GM23338 (cell line): Measurements from ENCODE around the gene COL18A1. TPM values are rescaled to one million over a fixed set of nuclear protein-coding genes. Genes with fewer than 3 reads are reported as not detected.

Experiments used
- ATAC-seq: fragments of 200-7000 bp; cut with Tn5 transposase; 3 replicates; pipeline ENCODE4 v1.9.1; 2020
- DNase-seq: peaks from one replicate; pipeline ENCODE4 v3.0.0-alpha.2; 2015; ENCODE audit warnings: low spot score
- H2AFZ ChIP-seq: fragments of 200-600 bp; sonication (generic); 2 replicates; pipeline ENCODE4 v1.8.0; 2016; ENCODE audit warnings: antibody characterized with exemption, mild to moderate bottlenecking, moderate library complexity
- H3F3A ChIP-seq: fragments of 200-600 bp; sonication (generic); replicated peaks from 2 replicates; pipeline ENCODE4 v1.8.0; 2017; ENCODE audit warnings: antibody characterized with exemption, mixed run types, low read depth
- H3K27ac ChIP-seq: fragments of 200-600 bp; sonication (generic); 2 replicates; pipeline ENCODE4 v1.6.1; 2016; ENCODE audit warnings: low read depth
- H3K27me3 ChIP-seq: fragments of 200-600 bp; sonication (generic); 2 replicates; pipeline ENCODE4 v1.8.0; 2016; ENCODE audit warnings: mild to moderate bottlenecking, mixed run types, moderate library complexity; ENCODE audit not compliant: insufficient read depth
- H3K36me3 ChIP-seq: fragments of 200-600 bp; sonication (generic); 2 replicates; pipeline ENCODE4 v1.8.0; 2016; ENCODE audit warnings: mild to moderate bottlenecking; ENCODE audit not compliant: insufficient read depth
- H3K4me1 ChIP-seq: fragments of 200-600 bp; sonication (generic); 2 replicates; pipeline ENCODE4 v1.8.0; 2016; ENCODE audit warnings: mild to moderate bottlenecking, moderate library complexity; ENCODE audit not compliant: insufficient read depth
- H3K4me2 ChIP-seq: fragments of 200-600 bp; sonication (generic); 2 replicates; pipeline ENCODE4 v1.7.1; 2017; ENCODE audit warnings: mixed run types
- H3K4me3 ChIP-seq: fragments of 200-600 bp; sonication (generic); 2 replicates; pipeline ENCODE4 v1.6.1; 2016; ENCODE audit warnings: mixed run types
- H3K79me2 ChIP-seq: fragments of 200-600 bp; sonication (generic); replicated peaks from 2 replicates; pipeline ENCODE4 v1.8.0; 2017; ENCODE audit warnings: mild to moderate bottlenecking; ENCODE audit not compliant: insufficient read depth
- H3K9me2 ChIP-seq: fragments of 200-600 bp; sonication (generic); 2 replicates; pipeline ENCODE4 v1.8.0; 2017; ENCODE audit not compliant: insufficient read depth
- H4K20me1 ChIP-seq: fragments of 200-600 bp; sonication (generic); replicated peaks from 2 replicates; pipeline ENCODE4 v1.8.0; 2017; ENCODE audit warnings: mild to moderate bottlenecking; ENCODE audit not compliant: insufficient read depth
- H3K27ac Mint-ChIP-seq: 2 replicates; pipeline ENCODE4 v1.8.0; 2020; ENCODE audit warnings: inconsistent platforms, mild to moderate bottlenecking, moderate library complexity, mixed read lengths
- H3K27me3 Mint-ChIP-seq: 3 replicates; pipeline ENCODE4 v1.8.0; 2022; ENCODE audit warnings: low read depth, mild to moderate bottlenecking, moderate library complexity, mixed read lengths, inconsistent platforms; ENCODE audit not compliant: insufficient read depth, poor library complexity
- H3K36me3 Mint-ChIP-seq: 3 replicates; pipeline ENCODE4 v1.8.0; 2021; ENCODE audit warnings: low read depth, mild to moderate bottlenecking, inconsistent platforms, moderate library complexity, mixed read lengths
- H3K4me1 Mint-ChIP-seq: 3 replicates; pipeline ENCODE4 v1.8.0; 2020; ENCODE audit warnings: mild to moderate bottlenecking, inconsistent platforms, mixed read lengths
- H3K4me3 Mint-ChIP-seq: 3 replicates; pipeline ENCODE4 v1.8.0; 2021; ENCODE audit warnings: moderate library complexity, mild to moderate bottlenecking, inconsistent platforms, mixed read lengths
- H3K9me3 Mint-ChIP-seq: 3 replicates; pipeline ENCODE4 v1.8.0; 2020; ENCODE audit warnings: moderate library complexity, mild to moderate bottlenecking, inconsistent platforms, mixed read lengths
- CREB1 ChIP-seq: fragments of 250-450 bp; sonication (Bioruptor Pico); IDR thresholded peaks from 2 replicates; pipeline ENCODE4 v1.5.0; 2020; ENCODE audit warnings: low read depth, mild to moderate bottlenecking, moderate library complexity
- EZH2 ChIP-seq: fragments of 200-600 bp; sonication (generic); IDR thresholded peaks from one replicate; pipeline ENCODE4 v1.8.0; 2017; ENCODE audit warnings: antibody characterized with exemption, mild to moderate bottlenecking, low read depth; ENCODE audit not compliant: unreplicated experiment
- EZH2phosphoT487 ChIP-seq: fragments of 200-600 bp; sonication (generic); IDR thresholded peaks from one replicate; pipeline ENCODE4 v1.8.1; 2018; ENCODE audit warnings: antibody characterized with exemption; ENCODE audit not compliant: unreplicated experiment
- JUNB ChIP-seq: IDR thresholded peaks from one replicate; pipeline ENCODE4 v1.6.1; 2016; ENCODE audit warnings: antibody characterized with exemption; ENCODE audit not compliant: unreplicated experiment
- NANOG ChIP-seq: IDR thresholded peaks from 2 replicates; pipeline ENCODE4 v1.6.1; 2016; ENCODE audit warnings: antibody characterized with exemption, borderline replicate concordance
- POLR2AphosphoS5 ChIP-seq: IDR thresholded peaks from 2 replicates; pipeline ENCODE4 v1.6.1; 2016; ENCODE audit warnings: antibody characterized with exemption, low read depth
- STAT1 ChIP-seq: IDR thresholded peaks from one replicate; pipeline ENCODE4 v1.6.1; 2016; ENCODE audit warnings: antibody characterized with exemption; ENCODE audit not compliant: unreplicated experiment
- ZNF331 ChIP-seq: fragments of 250-450 bp; sonication (Bioruptor Pico); IDR thresholded peaks from 2 replicates; pipeline ENCODE4 v1.5.0; 2020; ENCODE audit warnings: low read depth, mild to moderate bottlenecking, moderate library complexity
- polyA plus RNA-seq: library from polyadenylated mRNA; unstranded; fragments of >200 nt; fragmentation: Nextera tagmentation; extraction: Ambion mirVana; gene quantifications from 2 replicates; pipeline ENCODE4 v1.2.1, GENCODE V29; 2016
- total RNA-seq: library from RNA; depleted of rRNA; stranded (reverse); fragments of >200 nt; shearing (Covaris generic); gene quantifications from 2 replicates; pipeline ENCODE4 v1.2.3, GENCODE V29; 2014
- TF ChIP-seq, protein P1 (sequence below): IDR thresholded peaks from one replicate; pipeline ENCODE4 v1.6.1; 2018; ENCODE audit warnings: antibody characterized with exemption; ENCODE audit not compliant: unreplicated experiment
- TF ChIP-seq, protein P2 (sequence below): IDR thresholded peaks from 2 replicates; pipeline ENCODE4 v1.6.1; 2016; ENCODE audit warnings: antibody characterized with exemption
- TF ChIP-seq, protein P3 (sequence below): fragments of 250-450 bp; sonication (Bioruptor Pico); IDR thresholded peaks from 2 replicates; pipeline ENCODE4 v1.5.0; 2020; ENCODE audit warnings: mild to moderate bottlenecking, moderate library complexity
- TF ChIP-seq, protein P4 (sequence below), 2 experiments: fragments of 200-600 bp in 1 of 2; sonication (generic) in 1 of 2; conservative IDR thresholded peaks; 2 replicates each; pipeline versions ENCODE4 v1.5.1 to v1.6.1; 2016 to 2017; ENCODE audit warnings: antibody characterized with exemption in 2 of 2, low read depth in 2 of 2, mild to moderate bottlenecking in 2 of 2, moderate library complexity in 1 of 2

Gene COL18A1
- total and polyA plus RNA-seq, 2 experiments from 2014 or later, result 38.4 to 430 TPM

DNA sequence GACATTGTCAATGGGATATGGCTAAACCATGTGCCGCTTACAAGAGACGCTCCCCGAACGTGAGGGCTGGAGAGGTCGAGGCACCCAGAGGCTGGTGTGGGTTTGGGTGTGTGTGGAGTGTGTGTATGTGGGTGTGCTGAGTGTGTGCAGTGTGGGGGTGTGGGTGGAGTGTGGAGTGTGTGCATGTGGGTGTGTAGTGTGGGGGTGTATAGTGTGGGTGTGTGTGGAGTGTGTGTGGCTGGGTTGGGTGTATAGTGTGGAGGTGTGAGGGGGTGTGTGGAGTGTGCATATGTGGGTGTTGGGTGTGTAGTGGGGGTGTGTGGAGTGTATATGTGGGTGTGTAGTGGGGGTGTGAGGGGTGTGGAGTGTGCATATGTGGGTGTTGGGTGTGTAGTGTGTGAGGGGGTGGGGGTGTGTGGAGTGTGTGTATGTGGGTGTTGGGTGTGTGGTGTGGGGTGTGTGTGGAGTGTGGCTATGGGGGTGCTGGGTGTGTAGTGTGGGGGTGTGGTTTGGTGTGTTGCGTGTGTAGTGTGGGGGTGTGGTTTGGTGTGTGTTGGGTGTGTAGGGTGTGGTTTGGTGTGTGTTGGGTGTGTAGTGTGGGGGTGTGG is 95.1 kb downstream of the COL18A1 start:
- H3K27me3 Mint-ChIP-seq, result peaks cover 10% of the 10 kb centered on the region
- Histone ChIP-seq H3K79me2 (no peaks in the 10 kb centered on the region), H3K27me3 (no peaks in the 10 kb centered on the region), H3K4me1 (no peaks in the 10 kb centered on the region), H3K4me2 (no peak overlapping the region), H3K4me3 (no peak overlapping the region), H3K9me2 (no peaks in the 10 kb centered on the region), H3K27ac (no peak overlapping the region), H3F3A (0 out of 2 replicates have a peak, but pooled peaks cover 5% of the 10 kb centered on the region), H3K36me3 (peaks cover 9% of the 10 kb centered on the region; the same call in 1 of the 2 replicates), H4K20me1 (no peaks in the 10 kb centered on the region; the same call in 1 of the 2 replicates), H2AFZ (no peak overlapping the region)
- ATAC-seq (no peak), DNase-seq (no peak)
- no peaks in the 10 kb centered on the region; the same call in 2 of the 3 replicates for H3K9me3 Mint-ChIP-seq
- TF ChIP-seq, protein P1, sequence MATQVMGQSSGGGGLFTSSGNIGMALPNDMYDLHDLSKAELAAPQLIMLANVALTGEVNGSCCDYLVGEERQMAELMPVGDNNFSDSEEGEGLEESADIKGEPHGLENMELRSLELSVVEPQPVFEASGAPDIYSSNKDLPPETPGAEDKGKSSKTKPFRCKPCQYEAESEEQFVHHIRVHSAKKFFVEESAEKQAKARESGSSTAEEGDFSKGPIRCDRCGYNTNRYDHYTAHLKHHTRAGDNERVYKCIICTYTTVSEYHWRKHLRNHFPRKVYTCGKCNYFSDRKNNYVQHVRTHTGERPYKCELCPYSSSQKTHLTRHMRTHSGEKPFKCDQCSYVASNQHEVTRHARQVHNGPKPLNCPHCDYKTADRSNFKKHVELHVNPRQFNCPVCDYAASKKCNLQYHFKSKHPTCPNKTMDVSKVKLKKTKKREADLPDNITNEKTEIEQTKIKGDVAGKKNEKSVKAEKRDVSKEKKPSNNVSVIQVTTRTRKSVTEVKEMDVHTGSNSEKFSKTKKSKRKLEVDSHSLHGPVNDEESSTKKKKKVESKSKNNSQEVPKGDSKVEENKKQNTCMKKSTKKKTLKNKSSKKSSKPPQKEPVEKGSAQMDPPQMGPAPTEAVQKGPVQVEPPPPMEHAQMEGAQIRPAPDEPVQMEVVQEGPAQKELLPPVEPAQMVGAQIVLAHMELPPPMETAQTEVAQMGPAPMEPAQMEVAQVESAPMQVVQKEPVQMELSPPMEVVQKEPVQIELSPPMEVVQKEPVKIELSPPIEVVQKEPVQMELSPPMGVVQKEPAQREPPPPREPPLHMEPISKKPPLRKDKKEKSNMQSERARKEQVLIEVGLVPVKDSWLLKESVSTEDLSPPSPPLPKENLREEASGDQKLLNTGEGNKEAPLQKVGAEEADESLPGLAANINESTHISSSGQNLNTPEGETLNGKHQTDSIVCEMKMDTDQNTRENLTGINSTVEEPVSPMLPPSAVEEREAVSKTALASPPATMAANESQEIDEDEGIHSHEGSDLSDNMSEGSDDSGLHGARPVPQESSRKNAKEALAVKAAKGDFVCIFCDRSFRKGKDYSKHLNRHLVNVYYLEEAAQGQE, result no peak
- TF ChIP-seq CREB1 (CRISPR knock-in tag), result no peak
- TF ChIP-seq, protein P2, sequence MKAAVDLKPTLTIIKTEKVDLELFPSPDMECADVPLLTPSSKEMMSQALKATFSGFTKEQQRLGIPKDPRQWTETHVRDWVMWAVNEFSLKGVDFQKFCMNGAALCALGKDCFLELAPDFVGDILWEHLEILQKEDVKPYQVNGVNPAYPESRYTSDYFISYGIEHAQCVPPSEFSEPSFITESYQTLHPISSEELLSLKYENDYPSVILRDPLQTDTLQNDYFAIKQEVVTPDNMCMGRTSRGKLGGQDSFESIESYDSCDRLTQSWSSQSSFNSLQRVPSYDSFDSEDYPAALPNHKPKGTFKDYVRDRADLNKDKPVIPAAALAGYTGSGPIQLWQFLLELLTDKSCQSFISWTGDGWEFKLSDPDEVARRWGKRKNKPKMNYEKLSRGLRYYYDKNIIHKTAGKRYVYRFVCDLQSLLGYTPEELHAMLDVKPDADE, result no peak
- no peak for TF ChIP-seq POLR2AphosphoS5
- TF ChIP-seq JUNB, result no peak
- TF ChIP-seq ZNF331 (CRISPR knock-in tag), result no peak
- no peak for TF ChIP-seq EZH2
- TF ChIP-seq, protein P3, sequence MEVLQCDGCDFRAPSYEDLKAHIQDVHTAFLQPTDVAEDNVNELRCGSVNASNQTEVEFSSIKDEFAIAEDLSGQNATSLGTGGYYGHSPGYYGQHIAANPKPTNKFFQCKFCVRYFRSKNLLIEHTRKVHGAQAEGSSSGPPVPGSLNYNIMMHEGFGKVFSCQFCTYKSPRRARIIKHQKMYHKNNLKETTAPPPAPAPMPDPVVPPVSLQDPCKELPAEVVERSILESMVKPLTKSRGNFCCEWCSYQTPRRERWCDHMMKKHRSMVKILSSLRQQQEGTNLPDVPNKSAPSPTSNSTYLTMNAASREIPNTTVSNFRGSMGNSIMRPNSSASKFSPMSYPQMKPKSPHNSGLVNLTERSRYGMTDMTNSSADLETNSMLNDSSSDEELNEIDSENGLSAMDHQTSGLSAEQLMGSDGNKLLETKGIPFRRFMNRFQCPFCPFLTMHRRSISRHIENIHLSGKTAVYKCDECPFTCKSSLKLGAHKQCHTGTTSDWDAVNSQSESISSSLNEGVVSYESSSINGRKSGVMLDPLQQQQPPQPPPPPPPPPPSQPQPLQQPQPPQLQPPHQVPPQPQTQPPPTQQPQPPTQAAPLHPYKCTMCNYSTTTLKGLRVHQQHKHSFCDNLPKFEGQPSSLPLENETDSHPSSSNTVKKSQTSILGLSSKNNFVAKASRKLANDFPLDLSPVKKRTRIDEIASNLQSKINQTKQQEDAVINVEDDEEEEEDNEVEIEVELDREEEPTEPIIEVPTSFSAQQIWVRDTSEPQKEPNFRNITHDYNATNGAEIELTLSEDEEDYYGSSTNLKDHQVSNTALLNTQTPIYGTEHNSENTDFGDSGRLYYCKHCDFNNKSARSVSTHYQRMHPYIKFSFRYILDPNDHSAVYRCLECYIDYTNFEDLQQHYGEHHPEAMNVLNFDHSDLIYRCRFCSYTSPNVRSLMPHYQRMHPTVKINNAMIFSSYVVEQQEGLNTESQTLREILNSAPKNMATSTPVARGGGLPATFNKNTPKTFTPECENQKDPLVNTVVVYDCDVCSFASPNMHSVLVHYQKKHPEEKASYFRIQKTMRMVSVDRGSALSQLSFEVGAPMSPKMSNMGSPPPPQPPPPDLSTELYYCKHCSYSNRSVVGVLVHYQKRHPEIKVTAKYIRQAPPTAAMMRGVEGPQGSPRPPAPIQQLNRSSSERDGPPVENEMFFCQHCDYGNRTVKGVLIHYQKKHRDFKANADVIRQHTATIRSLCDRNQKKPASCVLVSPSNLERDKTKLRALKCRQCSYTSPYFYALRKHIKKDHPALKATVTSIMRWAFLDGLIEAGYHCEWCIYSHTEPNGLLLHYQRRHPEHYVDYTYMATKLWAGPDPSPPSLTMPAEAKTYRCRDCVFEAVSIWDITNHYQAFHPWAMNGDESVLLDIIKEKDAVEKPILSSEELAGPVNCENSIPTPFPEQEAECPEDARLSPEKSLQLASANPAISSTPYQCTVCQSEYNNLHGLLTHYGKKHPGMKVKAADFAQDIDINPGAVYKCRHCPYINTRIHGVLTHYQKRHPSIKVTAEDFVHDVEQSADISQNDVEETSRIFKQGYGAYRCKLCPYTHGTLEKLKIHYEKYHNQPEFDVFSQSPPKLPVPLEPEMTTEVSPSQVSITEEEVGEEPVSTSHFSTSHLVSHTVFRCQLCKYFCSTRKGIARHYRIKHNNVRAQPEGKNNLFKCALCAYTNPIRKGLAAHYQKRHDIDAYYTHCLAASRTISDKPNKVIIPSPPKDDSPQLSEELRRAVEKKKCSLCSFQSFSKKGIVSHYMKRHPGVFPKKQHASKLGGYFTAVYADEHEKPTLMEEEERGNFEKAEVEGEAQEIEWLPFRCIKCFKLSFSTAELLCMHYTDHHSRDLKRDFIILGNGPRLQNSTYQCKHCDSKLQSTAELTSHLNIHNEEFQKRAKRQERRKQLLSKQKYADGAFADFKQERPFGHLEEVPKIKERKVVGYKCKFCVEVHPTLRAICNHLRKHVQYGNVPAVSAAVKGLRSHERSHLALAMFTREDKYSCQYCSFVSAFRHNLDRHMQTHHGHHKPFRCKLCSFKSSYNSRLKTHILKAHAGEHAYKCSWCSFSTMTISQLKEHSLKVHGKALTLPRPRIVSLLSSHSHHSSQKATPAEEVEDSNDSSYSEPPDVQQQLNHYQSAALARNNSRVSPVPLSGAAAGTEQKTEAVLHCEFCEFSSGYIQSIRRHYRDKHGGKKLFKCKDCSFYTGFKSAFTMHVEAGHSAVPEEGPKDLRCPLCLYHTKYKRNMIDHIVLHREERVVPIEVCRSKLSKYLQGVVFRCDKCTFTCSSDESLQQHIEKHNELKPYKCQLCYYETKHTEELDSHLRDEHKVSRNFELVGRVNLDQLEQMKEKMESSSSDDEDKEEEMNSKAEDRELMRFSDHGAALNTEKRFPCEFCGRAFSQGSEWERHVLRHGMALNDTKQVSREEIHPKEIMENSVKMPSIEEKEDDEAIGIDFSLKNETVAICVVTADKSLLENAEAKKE (CRISPR knock-in tag), result no peak
- TF ChIP-seq NANOG, result no peak
- no peak for TF ChIP-seq EZH2phosphoT487
- TF ChIP-seq STAT1, result no peak
- TF ChIP-seq, protein P4, sequence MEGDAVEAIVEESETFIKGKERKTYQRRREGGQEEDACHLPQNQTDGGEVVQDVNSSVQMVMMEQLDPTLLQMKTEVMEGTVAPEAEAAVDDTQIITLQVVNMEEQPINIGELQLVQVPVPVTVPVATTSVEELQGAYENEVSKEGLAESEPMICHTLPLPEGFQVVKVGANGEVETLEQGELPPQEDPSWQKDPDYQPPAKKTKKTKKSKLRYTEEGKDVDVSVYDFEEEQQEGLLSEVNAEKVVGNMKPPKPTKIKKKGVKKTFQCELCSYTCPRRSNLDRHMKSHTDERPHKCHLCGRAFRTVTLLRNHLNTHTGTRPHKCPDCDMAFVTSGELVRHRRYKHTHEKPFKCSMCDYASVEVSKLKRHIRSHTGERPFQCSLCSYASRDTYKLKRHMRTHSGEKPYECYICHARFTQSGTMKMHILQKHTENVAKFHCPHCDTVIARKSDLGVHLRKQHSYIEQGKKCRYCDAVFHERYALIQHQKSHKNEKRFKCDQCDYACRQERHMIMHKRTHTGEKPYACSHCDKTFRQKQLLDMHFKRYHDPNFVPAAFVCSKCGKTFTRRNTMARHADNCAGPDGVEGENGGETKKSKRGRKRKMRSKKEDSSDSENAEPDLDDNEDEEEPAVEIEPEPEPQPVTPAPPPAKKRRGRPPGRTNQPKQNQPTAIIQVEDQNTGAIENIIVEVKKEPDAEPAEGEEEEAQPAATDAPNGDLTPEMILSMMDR (conservative IDR thresholded peaks at IDR 0.05; ENCODE audit: low read depth in 2 of 2), result no peak
- H3K36me3 Mint-ChIP-seq, result peaks cover 63% of the 10 kb centered on the region
- H3K27ac Mint-ChIP-seq, result no peak overlapping the region
- no peak overlapping the region for H3K4me3 Mint-ChIP-seq
- no peaks in the 10 kb centered on the region for H3K4me1 Mint-ChIP-seq
